Peyer's patch (tissue), 4 donors: Measurements from ENCODE around the gene FIGN.

Experiments used
- CTCF ChIP-seq, 6 experiments: fragments of 450-650 bp in 4 of 6; fragments of 200-600 bp in 2 of 6; sonication (generic) in 1 of 6; IDR thresholded peaks; one replicate each; pipeline ENCODE4 v1.5.1; 2017 to 2019; ENCODE audit warnings: antibody characterized with exemption in 6 of 6, mild to moderate bottlenecking in 3 of 6, moderate library complexity in 1 of 6
- POLR2A ChIP-seq, 2 donors: fragments of 450-650 bp; IDR thresholded peaks; one replicate each; pipeline ENCODE4 v1.5.1; 2017; ENCODE audit warnings: antibody characterized with exemption in 2 of 2, mild to moderate bottlenecking in 2 of 2, moderate library complexity in 2 of 2

- no peak for TF ChIP-seq CTCF (IDR thresholded peaks at IDR 0.05)
- TF ChIP-seq POLR2A (IDR thresholded peaks at IDR 0.05): no peak
These were observed 97.9 kb downstream of the FIGN start for GRCh38 chr2:163637871-163638270.
